8988T (cell line): Measurements from ENCODE around the gene FCF1.

Source experiments
- DNase-seq: peaks from one replicate; pipeline ENCODE4 v3.0.0; 2011

FCF1 gene

GRCh38 chr14:74784634-74785033 is 71.7 kb downstream of the FCF1 start:
- DNase-seq: no peak

- DNase-seq: no peak
These were observed 72.2 kb downstream of the FCF1 start for GRCh38 chr14:74785056-74785613.

GRCh38 chr14:74786796-74787315 is 73.9 kb downstream of the FCF1 start:
- no peak for DNase-seq
